CD14-positive monocyte (primary cell): Measurements from ENCODE around the gene MED10. TPM values are rescaled to one million over a fixed set of nuclear protein-coding genes. Genes with fewer than 3 reads are reported as not detected.

Experiments
- DNase-seq, 3 donors: peaks; one replicate each; pipeline ENCODE4 v3.0.0-alpha.2; 2011 to 2022
- H2AFZ ChIP-seq: 2 replicates; pipeline ENCODE4 v1.6.0; 2012; ENCODE audit warnings: mild to moderate bottlenecking, low read depth, low read length, inconsistent platforms; ENCODE audit not compliant: insufficient read depth, poor library complexity, severe bottlenecking
- H3K27ac ChIP-seq, 2 donors: 1 replicate in 1 of 2; 2 replicates in 1 of 2; pipeline ENCODE4 v1.5.1; 2012 to 2013; ENCODE audit warnings: low read length in 2 of 2, control low read depth in 1 of 2, inconsistent platforms in 1 of 2, low read depth in 1 of 2, mild to moderate bottlenecking in 1 of 2
- H3K27me3 ChIP-seq, 2 donors: one replicate each; pipeline versions ENCODE4 v1.6.0 to v1.6.1; 2011 to 2013; ENCODE audit warnings: low read length in 2 of 2; ENCODE audit not compliant: control insufficient read depth in 2 of 2, insufficient read depth in 2 of 2
- H3K36me3 ChIP-seq, 2 donors: replicated peaks in 1 of 2; 1 replicate in 1 of 2; 2 replicates in 1 of 2; pipeline versions ENCODE4 v1.5.1 to v1.6.1; 2012 to 2013; ENCODE audit warnings: low read length in 2 of 2, control low read depth in 1 of 2, inconsistent platforms in 1 of 2, mild to moderate bottlenecking in 1 of 2; ENCODE audit not compliant: insufficient read depth in 2 of 2, control insufficient read depth in 1 of 2
- H3K4me1 ChIP-seq, 2 donors: 1 replicate in 1 of 2; 2 replicates in 1 of 2; pipeline versions ENCODE4 v1.5.1 to v1.6.1; 2012 to 2013; ENCODE audit warnings: low read length in 2 of 2, control low read depth in 1 of 2, inconsistent platforms in 1 of 2, mild to moderate bottlenecking in 1 of 2, moderate library complexity in 1 of 2; ENCODE audit not compliant: insufficient read depth in 2 of 2, control insufficient read depth in 1 of 2
- H3K4me2 ChIP-seq: replicated peaks from 2 replicates; pipeline ENCODE3; 2012; ENCODE audit warnings: low read length, moderate library complexity, mild to moderate bottlenecking; ENCODE audit not compliant: poor library complexity, severe bottlenecking; ENCODE audit errors: extremely low read depth
- H3K4me3 ChIP-seq, 3 experiments: fragments of 200-600 bp in 1 of 3; sonication (generic) in 1 of 3; replicated peaks in 1 of 3; 1 replicate in 2 of 3; 2 replicates in 1 of 3; pipeline ENCODE4 v1.5.1; 2011 to 2013; ENCODE audit warnings: low read length in 3 of 3, mild to moderate bottlenecking in 3 of 3, control low read depth in 2 of 3, low read depth in 2 of 3, inconsistent platforms in 1 of 3, moderate library complexity in 1 of 3
- H3K79me2 ChIP-seq: 2 replicates; pipeline ENCODE4 v1.6.0; 2012; ENCODE audit warnings: mild to moderate bottlenecking, control low read depth, inconsistent platforms, low read length, moderate library complexity; ENCODE audit not compliant: insufficient read depth
- H3K9ac ChIP-seq: 2 replicates; pipeline ENCODE4 v1.6.0; 2017; ENCODE audit warnings: low read length, mild to moderate bottlenecking; ENCODE audit not compliant: insufficient read depth, poor library complexity, severe bottlenecking
- H3K9me3 ChIP-seq, 2 donors: replicated peaks in 1 of 2; 1 replicate in 1 of 2; 2 replicates in 1 of 2; pipeline versions ENCODE4 v1.5.1 to v1.6.1; 2012 to 2013; ENCODE audit warnings: low read length in 2 of 2, control low read depth in 1 of 2; ENCODE audit not compliant: control insufficient read depth in 1 of 2, insufficient read depth in 1 of 2
- H4K20me1 ChIP-seq: 2 replicates; pipeline ENCODE4 v1.6.0; 2012; ENCODE audit warnings: mild to moderate bottlenecking, low read length, control low read depth, moderate library complexity; ENCODE audit not compliant: insufficient read depth
- H3K27ac Mint-ChIP-seq, 7 donors: one replicate each; pipeline ENCODE4 v1.8.0; 2020; ENCODE audit warnings: mild to moderate bottlenecking in 7 of 7, mixed read lengths in 7 of 7, moderate library complexity in 6 of 7, inconsistent platforms in 2 of 7
- H3K27me3 Mint-ChIP-seq, 3 donors: one replicate each; pipeline ENCODE4 v1.8.0; 2021 to 2022; ENCODE audit warnings: low read depth in 3 of 3, mild to moderate bottlenecking in 3 of 3, mixed read lengths in 3 of 3, moderate library complexity in 3 of 3, inconsistent platforms in 1 of 3
- H3K36me3 Mint-ChIP-seq, 2 donors: one replicate each; pipeline ENCODE4 v1.8.0; 2020; ENCODE audit warnings: mixed read lengths in 2 of 2, inconsistent platforms in 1 of 2, mild to moderate bottlenecking in 1 of 2
- H3K4me1 Mint-ChIP-seq: one replicate; pipeline ENCODE4 v1.8.0; 2020; ENCODE audit warnings: mild to moderate bottlenecking, mixed read lengths
- H3K4me3 Mint-ChIP-seq, 2 donors: one replicate each; pipeline ENCODE4 v1.8.0; 2020; ENCODE audit warnings: mild to moderate bottlenecking in 2 of 2, mixed read lengths in 2 of 2, moderate library complexity in 1 of 2
- H3K9me3 Mint-ChIP-seq, 7 donors: one replicate each; pipeline ENCODE4 v1.8.0; 2020 to 2022; ENCODE audit warnings: mixed read lengths in 7 of 7, mild to moderate bottlenecking in 6 of 7, moderate library complexity in 6 of 7, inconsistent platforms in 2 of 7
- WGBS: methylation state at CpG from one replicate; pipeline ENCODE4 v1.1.5; 2013; ENCODE audit warnings: missing lambda C conversion rate; ENCODE audit not compliant: insufficient coverage; 5-methylcytosine and 5-hydroxymethylcytosine counted together
- intact Hi-C, 2 donors: fragments of 100-400 bp; cut with micrococcal nuclease; formaldehyde crosslinking; loops; one replicate each; pipeline versions ENCODE4 v1.15.0 to v1.15.1; 2023
- polyA plus RNA-seq, 3 donors: library from polyadenylated mRNA; depleted of rRNA in 1 of 3; unstranded in 2 of 3; stranded (reverse) in 1 of 3; fragments of 300-500 nt in 2 of 3; fragments of >200 nt in 1 of 3; fragmentation: Illumina TruSeq in 2 of 3; gene quantifications; 1 replicate in 2 of 3; 2 replicates in 1 of 3; pipeline ENCODE4 v1.2.3, GENCODE V29; 2012 to 2021
- TF ChIP-seq, protein P1 (sequence below): fragments of 200-600 bp; IDR thresholded peaks from one replicate; pipeline ENCODE4 v1.8.0; 2022; ENCODE audit warnings: antibody characterized with exemption, mild to moderate bottlenecking

Gene MED10
- polyA plus RNA-seq, 3 donors: 27.6 to 47.8 (median 47.3) TPM

DNA sequence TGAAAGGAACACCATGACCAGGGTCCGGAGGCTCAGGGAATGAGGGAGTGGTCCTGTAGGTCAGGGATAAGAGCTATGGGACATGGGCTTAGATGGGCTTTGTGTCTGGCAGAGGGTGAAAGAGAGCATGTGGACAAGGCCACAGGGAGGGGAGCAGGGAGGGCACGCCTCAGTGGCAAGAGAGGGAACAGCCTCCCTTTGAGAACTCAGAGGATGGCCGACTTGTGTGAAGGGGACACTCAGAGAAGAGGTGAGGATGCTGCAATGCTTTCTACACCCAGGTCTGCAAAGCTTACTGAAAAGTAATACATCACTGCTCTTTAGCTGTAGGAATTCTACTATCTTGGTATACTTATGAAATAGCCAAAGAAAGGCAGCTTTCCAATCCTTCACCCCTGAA lies 23.5 kb downstream of the MED10 start:
- peaks cover 2 to 6% (median 3%) of the 10 kb centered on the region in 3 donors for H3K27me3 Mint-ChIP-seq
- 76% methylated on average over 3 of the region's 3 CpGs for WGBS
- no peak overlapping the region for H3K9ac ChIP-seq
- H3K27ac Mint-ChIP-seq: peak overlapping the region in 1 of 7 donors; percentile 18
- H3K9me3 Mint-ChIP-seq: peaks cover 0 to 1% (median 0%) of the 10 kb centered on the region in 7 donors
- intact Hi-C loops: no loop called here
- H2AFZ ChIP-seq: no peak overlapping the region
- no peak overlapping the region for H3K4me3 ChIP-seq
- H3K27me3 ChIP-seq: no peaks in the 10 kb centered on the region
- no peak overlapping the region for H3K4me2 ChIP-seq
- TF ChIP-seq, protein P1, sequence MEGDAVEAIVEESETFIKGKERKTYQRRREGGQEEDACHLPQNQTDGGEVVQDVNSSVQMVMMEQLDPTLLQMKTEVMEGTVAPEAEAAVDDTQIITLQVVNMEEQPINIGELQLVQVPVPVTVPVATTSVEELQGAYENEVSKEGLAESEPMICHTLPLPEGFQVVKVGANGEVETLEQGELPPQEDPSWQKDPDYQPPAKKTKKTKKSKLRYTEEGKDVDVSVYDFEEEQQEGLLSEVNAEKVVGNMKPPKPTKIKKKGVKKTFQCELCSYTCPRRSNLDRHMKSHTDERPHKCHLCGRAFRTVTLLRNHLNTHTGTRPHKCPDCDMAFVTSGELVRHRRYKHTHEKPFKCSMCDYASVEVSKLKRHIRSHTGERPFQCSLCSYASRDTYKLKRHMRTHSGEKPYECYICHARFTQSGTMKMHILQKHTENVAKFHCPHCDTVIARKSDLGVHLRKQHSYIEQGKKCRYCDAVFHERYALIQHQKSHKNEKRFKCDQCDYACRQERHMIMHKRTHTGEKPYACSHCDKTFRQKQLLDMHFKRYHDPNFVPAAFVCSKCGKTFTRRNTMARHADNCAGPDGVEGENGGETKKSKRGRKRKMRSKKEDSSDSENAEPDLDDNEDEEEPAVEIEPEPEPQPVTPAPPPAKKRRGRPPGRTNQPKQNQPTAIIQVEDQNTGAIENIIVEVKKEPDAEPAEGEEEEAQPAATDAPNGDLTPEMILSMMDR: no peak
- no peaks in the 10 kb centered on the region for H3K4me1 ChIP-seq
- H3K4me3 Mint-ChIP-seq: no peak overlapping the region
- no peaks in the 10 kb centered on the region for H3K9me3 ChIP-seq
- H3K79me2 ChIP-seq: no peaks in the 10 kb centered on the region
- peaks cover 3% of the 10 kb centered on the region for H3K4me1 Mint-ChIP-seq
- peaks cover 0 to 6% of the 10 kb centered on the region in 2 donors for H3K36me3 Mint-ChIP-seq
- no peak overlapping the region for H3K27ac ChIP-seq
- no peak for DNase-seq
- no peaks in the 10 kb centered on the region for H3K36me3 ChIP-seq
- H4K20me1 ChIP-seq: no peaks in the 10 kb centered on the region

DNA sequence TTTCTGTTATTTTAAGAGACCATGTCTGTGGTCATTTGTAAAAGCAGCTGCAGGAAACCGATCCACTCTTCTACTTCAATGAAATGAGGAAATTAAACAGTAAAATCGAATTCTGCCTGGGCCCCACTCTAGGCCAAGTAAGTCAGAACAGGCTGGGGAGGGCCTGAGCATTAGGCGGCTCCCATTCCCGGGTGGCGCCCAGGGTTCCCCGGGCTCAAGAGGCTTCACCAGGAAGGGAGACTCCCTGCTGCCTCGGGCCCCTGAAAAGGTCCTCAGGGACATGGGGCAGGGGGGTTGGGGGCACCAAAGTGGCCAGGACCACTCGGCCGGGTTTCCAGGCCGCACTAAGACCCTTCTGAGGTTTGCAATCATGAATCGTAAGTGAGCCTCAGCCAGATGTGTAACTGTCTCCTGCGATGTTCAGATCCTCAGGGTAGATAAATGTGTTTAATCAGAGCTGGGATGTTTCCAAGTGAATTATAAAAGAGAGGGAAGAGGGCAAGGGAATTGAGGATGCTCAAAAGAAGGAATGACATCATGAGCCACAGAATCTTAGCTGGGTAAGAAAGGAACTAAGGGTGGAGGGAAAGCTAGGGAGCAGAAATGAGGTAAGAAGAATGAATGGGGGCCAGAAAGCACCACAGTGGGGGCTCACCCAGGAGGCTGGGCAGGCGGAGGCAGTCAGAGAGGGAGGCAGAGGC lies 24.6 kb downstream of the MED10 start:
- H3K27ac ChIP-seq: no peak overlapping the region
- H3K9ac ChIP-seq: no peak overlapping the region
- DNase-seq: no peak
- peaks cover 0 to 6% (median 3%) of the 10 kb centered on the region in 3 donors for H3K27me3 Mint-ChIP-seq
- no peak overlapping the region for H3K4me2 ChIP-seq
- H3K27me3 ChIP-seq: no peaks in the 10 kb centered on the region
- no peak overlapping the region for H3K27ac Mint-ChIP-seq
- no peaks in the 10 kb centered on the region for H4K20me1 ChIP-seq
- TF ChIP-seq, protein P1: no peak
- H3K4me3 ChIP-seq: no peak overlapping the region
- WGBS: 90% methylated on average over 12 of the region's 13 CpGs
- no peaks in the 10 kb centered on the region for H3K4me1 Mint-ChIP-seq
- no peaks in the 10 kb centered on the region for H3K9me3 ChIP-seq
- H3K79me2 ChIP-seq: no peaks in the 10 kb centered on the region
- no peaks in the 10 kb centered on the region for H3K4me1 ChIP-seq
- H3K36me3 Mint-ChIP-seq: peaks cover 0 to 6% of the 10 kb centered on the region in 2 donors
- H3K4me3 Mint-ChIP-seq: no peak overlapping the region
- intact Hi-C loops: no loop called here
- peaks cover 0 to 1% (median 0%) of the 10 kb centered on the region in 7 donors for H3K9me3 Mint-ChIP-seq
- H2AFZ ChIP-seq: no peak overlapping the region
- H3K36me3 ChIP-seq: no peaks in the 10 kb centered on the region
